Loucy (cell line): Measurements from ENCODE around the gene KLK10.

Experiments used
- EZH2phosphoT487 ChIP-seq: fragments of 200-600 bp; IDR thresholded peaks from 2 replicates; pipeline ENCODE4 v1.6.1; 2018; ENCODE audit warnings: antibody characterized with exemption, mild to moderate bottlenecking, moderate library complexity, borderline replicate concordance
- TF ChIP-seq, protein P1 (sequence below): fragments of 200-600 bp; sonication (generic); conservative IDR thresholded peaks from 2 replicates; pipeline ENCODE4 v1.5.1; 2014; ENCODE audit warnings: mild to moderate bottlenecking, antibody characterized with exemption, low read length

DNA sequence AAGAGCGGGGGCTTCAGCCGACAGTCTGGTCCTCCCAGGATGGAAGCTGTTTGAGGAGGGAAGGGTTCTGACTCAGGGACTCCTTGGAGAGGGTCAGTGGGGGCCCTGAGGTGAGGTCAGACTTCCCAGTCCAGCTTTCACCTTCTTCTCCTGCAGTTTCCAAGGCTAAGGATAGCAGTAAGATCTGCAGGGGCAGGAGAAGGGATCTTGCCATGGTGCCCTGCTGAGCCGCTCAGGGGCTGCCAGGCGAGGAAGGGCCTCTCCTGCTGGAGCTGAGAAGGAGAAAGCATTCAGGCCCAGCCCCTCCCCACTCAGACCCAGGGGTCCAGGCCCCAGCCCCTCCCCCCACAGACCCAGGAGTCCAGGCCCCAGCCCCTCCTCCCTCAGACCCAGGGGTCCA, 37.3 kb downstream of the KLK10 start:
- TF ChIP-seq, protein P1, sequence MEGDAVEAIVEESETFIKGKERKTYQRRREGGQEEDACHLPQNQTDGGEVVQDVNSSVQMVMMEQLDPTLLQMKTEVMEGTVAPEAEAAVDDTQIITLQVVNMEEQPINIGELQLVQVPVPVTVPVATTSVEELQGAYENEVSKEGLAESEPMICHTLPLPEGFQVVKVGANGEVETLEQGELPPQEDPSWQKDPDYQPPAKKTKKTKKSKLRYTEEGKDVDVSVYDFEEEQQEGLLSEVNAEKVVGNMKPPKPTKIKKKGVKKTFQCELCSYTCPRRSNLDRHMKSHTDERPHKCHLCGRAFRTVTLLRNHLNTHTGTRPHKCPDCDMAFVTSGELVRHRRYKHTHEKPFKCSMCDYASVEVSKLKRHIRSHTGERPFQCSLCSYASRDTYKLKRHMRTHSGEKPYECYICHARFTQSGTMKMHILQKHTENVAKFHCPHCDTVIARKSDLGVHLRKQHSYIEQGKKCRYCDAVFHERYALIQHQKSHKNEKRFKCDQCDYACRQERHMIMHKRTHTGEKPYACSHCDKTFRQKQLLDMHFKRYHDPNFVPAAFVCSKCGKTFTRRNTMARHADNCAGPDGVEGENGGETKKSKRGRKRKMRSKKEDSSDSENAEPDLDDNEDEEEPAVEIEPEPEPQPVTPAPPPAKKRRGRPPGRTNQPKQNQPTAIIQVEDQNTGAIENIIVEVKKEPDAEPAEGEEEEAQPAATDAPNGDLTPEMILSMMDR = no peak
- TF ChIP-seq EZH2phosphoT487 = no peak
